ENCODE measurements around the gene TMPO. TPM values are rescaled to one million over a fixed set of nuclear protein-coding genes. Genes with fewer than 3 reads are reported as not detected.

TMPO gene
- total RNA-seq, 1 experiment from 2014 or later: 202 TPM

GRCh38 chr12:98543701-98544100 lies 28.3 kb downstream of the TMPO start:
- H3K9me3 Mint-ChIP-seq: no peaks in the 10 kb centered on the region
- H3K56ac ChIP-seq (ENCODE audit: insufficient read length, low read depth, low read length): no peak overlapping the region
- H4K8ac ChIP-seq (replicated peaks; ENCODE audit: insufficient read length, low read depth, low read length): no peak overlapping the region
- H3K36me3 Mint-ChIP-seq (ENCODE audit: insufficient read depth in 1 of 3, low read depth in 3 of 3): peaks cover 27 to 79% (median 66%) of the 10 kb centered on the region in 3 experiments; a peak in 6 of 7 replicates
- H3K79me1 ChIP-seq (ENCODE audit: insufficient read depth, low read depth, low read length, poor library complexity, severe bottlenecking): peaks cover 4% of the 10 kb centered on the region
- H3K27me3 ChIP-seq (ENCODE audit: insufficient read depth, low read length): no peaks in the 10 kb centered on the region
- H2BK15ac ChIP-seq (ENCODE audit: low read depth, low read length): no peak overlapping the region
- no peaks in the 10 kb centered on the region for H3K79me2 ChIP-seq (ENCODE audit: insufficient read depth, low read length)
- H2BK5ac ChIP-seq (ENCODE audit: insufficient read length, low read length): no peak overlapping the region
- H3K4me2 ChIP-seq (ENCODE audit: insufficient read depth, insufficient read length, low read length): no peak overlapping the region
- no peak overlapping the region for H3K4ac ChIP-seq (ENCODE audit: low read depth, low read length)
- H2BK20ac ChIP-seq (ENCODE audit: low read depth, low read length, poor library complexity, severe bottlenecking): no peak overlapping the region
- no peak overlapping the region for H2AK5ac ChIP-seq (ENCODE audit: insufficient read length, low read length)
- TF ChIP-seq CTCF (conservative IDR thresholded peaks at IDR 0.05): no peak
- H3K27ac ChIP-seq (ENCODE audit: insufficient read length, low read depth, low read length): no peak overlapping the region
- H3K14ac ChIP-seq (ENCODE audit: insufficient read depth, low read length): no peak overlapping the region
- H3K9ac ChIP-seq (ENCODE audit: extremely low read depth, insufficient read length, low read length): no peak overlapping the region
- no peak overlapping the region for H3T11ph ChIP-seq (ENCODE audit: low read length)
- H3K4me3 Mint-ChIP-seq: no peak overlapping the region
- 0 out of 7 replicates have a peak overlapping the region, but pooled peaks of 1 of the 3 experiments have one; percentile 60 for H3K27ac Mint-ChIP-seq
- H3K18ac ChIP-seq (ENCODE audit: insufficient read length, low read depth, low read length): no peak overlapping the region
- no peaks in the 10 kb centered on the region for H3K23me2 ChIP-seq (ENCODE audit: insufficient read length, low read depth, low read length, poor library complexity, severe bottlenecking)
- H3K27me3 Mint-ChIP-seq (ENCODE audit: low read depth): no peaks in the 10 kb centered on the region
- H4K20me1 ChIP-seq (ENCODE audit: control insufficient read depth, insufficient read depth, insufficient read length): no peaks in the 10 kb centered on the region
- no peak overlapping the region for H2BK120ac ChIP-seq (ENCODE audit: low read depth, low read length, poor library complexity, severe bottlenecking)
- H4K5ac ChIP-seq (ENCODE audit: insufficient read length, low read depth, low read length): no peak overlapping the region
- no peak overlapping the region for H2AFZ ChIP-seq (ENCODE audit: low read length)
- H4K91ac ChIP-seq (ENCODE audit: insufficient read length, low read depth, low read length): no peak overlapping the region
- H3K9me3 ChIP-seq (ENCODE audit: control insufficient read depth, low read depth, low read length): no peaks in the 10 kb centered on the region
- no peak for DNase-seq
- peaks cover 0 to 3% of the 10 kb centered on the region in 2 experiments; a peak in 1 of 4 replicates for H3K4me1 Mint-ChIP-seq
- no peaks in the 10 kb centered on the region for H3K4me1 ChIP-seq (ENCODE audit: insufficient read depth, low read length)
- no peak overlapping the region for H2BK12ac ChIP-seq (ENCODE audit: insufficient read length, low read depth, low read length)
- no peak overlapping the region for H3K23ac ChIP-seq (ENCODE audit: insufficient read length, low read depth, low read length)
